COLO829 (cell line): ENCODE data around the gene ARHGEF38.
A peak's percentile ranks its signal among the peaks of the same experiment; 100 is the strongest.
"Not testable (repeated sequence)": the region's sequence is repeated elsewhere in the genome, so short reads cannot be mapped to it uniquely, and the experiment has no call there.

Source experiments
- DNase-seq: peaks from one replicate; pipeline ENCODE4 v3.0.0; 2012; ENCODE audit warnings: low spot score

ARHGEF38 gene

GRCh38 chr4:105657117-105657765 is 104.8 kb downstream of the ARHGEF38 start:
- no peak for DNase-seq

- DNase-seq = no peak
Observed at GRCh38 chr4:105659190-105659589, 106.8 kb downstream of the ARHGEF38 start.

GRCh38 chr4:105661028-105661427 is 108.6 kb downstream of the ARHGEF38 start:
- no peak for DNase-seq

GRCh38 chr4:105662935-105663675 is 110.7 kb downstream of the ARHGEF38 start:
- DNase-seq = no peak

GRCh38 chr4:105666693-105667092 is 114.3 kb downstream of the ARHGEF38 start:
- DNase-seq = peak; percentile 53

- no peak for DNase-seq
Observed at GRCh38 chr4:105670684-105671083, 118.3 kb downstream of the ARHGEF38 start.

- no peak for DNase-seq
Observed at GRCh38 chr4:105671301-105671700, 118.9 kb downstream of the ARHGEF38 start.

GRCh38 chr4:105674011-105674410 is 121.6 kb downstream of the ARHGEF38 start:
- DNase-seq = no peak

GRCh38 chr4:105677709-105678108 is 125.3 kb downstream of the ARHGEF38 start:
- no peak for DNase-seq

- no peak for DNase-seq
Observed at GRCh38 chr4:105679186-105679585, 126.8 kb downstream of the ARHGEF38 start.

- no peak for DNase-seq
Observed at GRCh38 chr4:105683038-105683437, 130.6 kb downstream of the ARHGEF38 start.

GRCh38 chr4:105686571-105686970 is 134.2 kb downstream of the ARHGEF38 start:
- DNase-seq = no peak

- not testable (repeated sequence) for DNase-seq
Observed at GRCh38 chr4:105694812-105695211, 142.4 kb downstream of the ARHGEF38 start.

GRCh38 chr4:105695832-105696231 is 143.4 kb downstream of the ARHGEF38 start:
- DNase-seq = not testable (repeated sequence)

GRCh38 chr4:105698607-105699006 is 146.2 kb downstream of the ARHGEF38 start:
- no peak for DNase-seq

- no peak for DNase-seq
Observed at GRCh38 chr4:105707782-105708180, 155.4 kb downstream of the ARHGEF38 start.

GRCh38 chr4:105708181-105709080 is 156.0 kb downstream of the ARHGEF38 start, which contains the start of the genes GSTCD and INTS12:
Gene GSTCD (plus strand): TSS chr4:105708784. CDS start chr4:105717614, 8,830 bp downstream.
Gene INTS12 (minus strand): TSS chr4:105708689. CDS start chr4:105700005, 8,684 bp downstream.
- DNase-seq = peak; percentile 96

GRCh38 chr4:105709081-105709450 is 156.6 kb downstream of the ARHGEF38 start:
- no peak for DNase-seq

GRCh38 chr4:105710012-105710600 is 157.7 kb downstream of the ARHGEF38 start:
- DNase-seq = no peak

GRCh38 chr4:105710678-105711077 is 158.3 kb downstream of the ARHGEF38 start:
- DNase-seq = peak; percentile 64

- DNase-seq = no peak
Observed at GRCh38 chr4:105712766-105713165, 160.3 kb downstream of the ARHGEF38 start.

- no peak for DNase-seq
Observed at GRCh38 chr4:105714071-105714521, 161.7 kb downstream of the ARHGEF38 start.
